GM13976 (cell line): ENCODE data around the gene EFL1.
"Not testable (repeated sequence)": the region's sequence is repeated elsewhere in the genome, so short reads cannot be mapped to it uniquely, and the experiment has no call there.

Experiments used
- DNase-seq: peaks from one replicate; pipeline ENCODE4 v3.0.0; 2012; ENCODE audit warnings: low spot score
- CTCF ChIP-seq: IDR thresholded peaks from 2 replicates; pipeline ENCODE4 v1.5.1; 2012; ENCODE audit warnings: borderline replicate concordance, mild to moderate bottlenecking; ENCODE audit not compliant: insufficient read depth; ENCODE audit errors: extremely low read depth, missing control alignments, control extremely low read depth
- in situ Hi-C: fragments of 300-500 bp; cut with MboI; formaldehyde crosslinking; loops from one replicate; pipeline ENCODE4 v1.12.0; 2022; ENCODE audit warnings: low sequenced_read_pairs, mixed read lengths, inconsistent platforms; ENCODE audit not compliant: unreplicated experiment

The EFL1 gene

GRCh38 chr15:82263350-82263749 is 816 bp upstream of the EFL1 start:
- no peak for TF ChIP-seq CTCF
- in situ Hi-C loops = no loop called here
- no peak for DNase-seq

GRCh38 chr15:82261566-82262421 is 740 bp downstream of the EFL1 start:
- peak; percentile 17 for DNase-seq

GRCh38 chr15:82248261-82248660 is 14.3 kb downstream of the EFL1 start:
- in situ Hi-C loops, DNase-seq: not testable (repeated sequence)

More at GRCh38 chr15:82261566-82262421, 740 bp downstream of the EFL1 start:
- in situ Hi-C loops = not testable (repeated sequence)

- in situ Hi-C loops, DNase-seq: not testable (repeated sequence)
These were observed 16.6 kb downstream of the EFL1 start for GRCh38 chr15:82245956-82246355.

GRCh38 chr15:82243644-82244043 is 18.9 kb downstream of the EFL1 start:
- in situ Hi-C loops = not testable (repeated sequence)

GRCh38 chr15:82241836-82242499 is 20.6 kb downstream of the EFL1 start:
- DNase-seq, in situ Hi-C loops: not testable (repeated sequence)

More at GRCh38 chr15:82243644-82244043, 18.9 kb downstream of the EFL1 start:
- not testable (repeated sequence) for DNase-seq

GRCh38 chr15:82239685-82240391 is 22.7 kb downstream of the EFL1 start:
- DNase-seq = no peak
- in situ Hi-C loops = no loop called here
- TF ChIP-seq CTCF = no peak

GRCh38 chr15:82237944-82238534 is 24.5 kb downstream of the EFL1 start:
- in situ Hi-C loops, DNase-seq: not testable (repeated sequence)

- no peak for DNase-seq
- in situ Hi-C loops = no loop called here
- no peak for TF ChIP-seq CTCF
These were observed 30.7 kb downstream of the EFL1 start for GRCh38 chr15:82231842-82232241.
